ENCODE results near the gene TERT. TPM values are rescaled to one million over a fixed set of nuclear protein-coding genes. Genes with fewer than 3 reads are reported as not detected.

TERT gene
- total and polyA plus RNA-seq, 4 donors, result 0.02 TPM; not detected in 3

DNA sequence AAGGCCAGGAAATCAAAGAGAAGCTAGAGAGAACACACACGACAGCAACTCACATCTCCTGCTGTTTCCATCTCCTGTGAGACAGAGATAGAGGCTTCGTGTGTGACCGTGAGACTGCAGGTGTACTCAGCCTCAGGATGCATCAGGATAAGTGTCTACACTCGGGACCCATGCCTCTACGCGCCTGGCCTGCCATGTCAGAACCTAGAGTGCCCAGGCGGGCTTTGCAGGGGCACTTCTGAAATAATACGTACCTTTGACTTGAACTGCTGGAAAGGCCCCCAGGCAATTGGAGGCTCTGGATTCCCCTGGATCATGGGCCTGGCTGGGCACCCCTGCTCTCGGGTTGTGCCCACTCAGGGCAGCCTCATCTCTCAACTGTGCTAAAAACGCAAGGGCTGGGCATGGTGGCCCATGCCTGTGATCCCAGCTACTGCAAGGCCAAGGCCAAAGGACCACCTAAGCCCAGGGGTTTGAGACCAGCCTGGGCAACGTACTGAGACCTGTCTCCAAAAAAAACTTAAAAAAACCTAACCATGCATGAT, 37.1 kb upstream of the TERT start:
- no peak for DNase-seq
- ATAC-seq (ENCODE audit: insufficient read depth, low FRiP score), result no peak
- Histone ChIP-seq H3K27me3 (ENCODE audit: control insufficient read depth in 3 of 3, insufficient read depth in 3 of 3, low read length in 2 of 3) (no peaks in the 10 kb centered on the region), H3K4me1 (ENCODE audit: control insufficient read depth in 5 of 5, insufficient read depth in 5 of 5, low read length in 5 of 5) (peaks cover 0 to 7% (median 0%) of the 10 kb centered on the region in 5 donors), H3K4me3 (no peak overlapping the region), H3K9ac (ENCODE audit: insufficient read depth in 1 of 2, low read length in 2 of 2) (no peak overlapping the region), H3K27ac (ENCODE audit: low read depth in 1 of 2, low read length in 1 of 2) (no peak overlapping the region), H3K36me3 (ENCODE audit: control insufficient read depth in 4 of 4, insufficient read depth in 4 of 4, low read length in 4 of 4) (peaks cover 13 to 62% (median 30%) of the 10 kb centered on the region in 4 donors), H3K9me3 (ENCODE audit: control insufficient read depth in 4 of 4, insufficient read depth in 3 of 4, low read length in 3 of 4) (peaks cover 0 to 2% (median 0%) of the 10 kb centered on the region in 4 donors)
- WGBS, 2 donors, result 93 to 96% methylated on average over 11 of the region's 11 CpGs
- TF ChIP-seq CTCF (IDR thresholded peaks at IDR 0.05; ENCODE audit: control extremely low read depth, extremely low read depth), result no peak

DNA sequence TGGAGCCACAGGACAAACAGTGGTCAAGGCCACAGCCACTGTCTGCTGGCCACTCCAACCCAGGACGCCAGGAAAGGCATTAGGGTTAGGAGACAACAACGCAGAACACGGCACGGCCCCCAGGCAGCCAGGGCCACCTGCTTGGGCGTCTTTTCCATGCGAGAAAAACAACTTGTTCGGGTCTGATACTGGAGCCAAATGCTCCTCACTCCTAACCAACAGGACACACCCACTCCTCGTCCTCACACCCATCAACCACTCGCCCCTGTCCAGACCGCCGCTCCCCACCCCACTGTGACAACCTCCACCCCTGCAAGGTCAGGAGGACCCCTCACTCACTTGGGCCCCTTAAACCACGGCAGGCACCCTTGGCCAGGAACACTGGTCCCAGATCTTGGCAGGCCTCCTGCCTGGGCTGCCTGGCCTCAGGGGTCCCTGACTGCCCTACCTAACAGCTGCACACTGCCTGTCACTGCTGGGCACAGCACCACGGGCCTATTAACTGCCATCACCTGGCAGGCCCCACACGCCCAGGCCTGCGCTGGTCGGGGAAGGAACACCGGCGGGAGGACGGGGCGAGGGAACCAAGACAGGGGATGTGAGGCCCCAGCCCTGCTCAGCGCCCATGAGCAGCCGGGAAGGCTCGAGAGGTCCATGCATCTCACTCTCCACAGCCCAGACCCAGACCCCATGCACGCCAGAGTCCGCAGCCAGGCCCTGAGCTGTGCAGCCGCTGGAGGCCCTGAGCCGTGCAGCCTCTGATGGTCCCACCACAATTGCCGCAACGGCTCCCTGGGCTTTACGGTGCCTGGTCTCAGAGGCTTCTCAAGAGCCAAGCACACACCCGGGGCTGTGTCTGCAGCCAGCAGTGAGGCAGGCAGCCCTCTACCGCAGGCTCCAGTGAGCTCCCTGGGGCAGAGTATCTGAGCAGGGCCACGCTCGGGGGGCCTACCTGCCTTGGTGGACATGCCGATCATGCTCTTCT, 36.3 kb upstream of the TERT start:
- Histone ChIP-seq H3K27me3 (ENCODE audit: control insufficient read depth in 3 of 3, insufficient read depth in 3 of 3, low read length in 2 of 3) (no peaks in the 10 kb centered on the region), H3K27ac (ENCODE audit: low read depth in 1 of 2, low read length in 1 of 2) (peak overlapping the region in 1 of 2 donors; percentile 64), H3K4me3 (no peak overlapping the region), H3K9me3 (ENCODE audit: control insufficient read depth in 4 of 4, insufficient read depth in 3 of 4, low read length in 3 of 4) (peaks cover 0 to 2% (median 0%) of the 10 kb centered on the region in 4 donors), H3K9ac (ENCODE audit: insufficient read depth in 1 of 2, low read length in 2 of 2) (no peak overlapping the region), H3K36me3 (ENCODE audit: control insufficient read depth in 4 of 4, insufficient read depth in 4 of 4, low read length in 4 of 4) (peaks cover 13 to 55% (median 22%) of the 10 kb centered on the region in 4 donors), H3K4me1 (ENCODE audit: control insufficient read depth in 5 of 5, insufficient read depth in 5 of 5, low read length in 5 of 5) (peaks cover 0 to 7% (median 0%) of the 10 kb centered on the region in 5 donors)
- no peak for TF ChIP-seq CTCF (IDR thresholded peaks at IDR 0.05; ENCODE audit: control extremely low read depth, extremely low read depth)
- 89 to 95% methylated on average over 35 of the region's 35 CpGs for WGBS, 2 donors
- DNase-seq (no peak), ATAC-seq (ENCODE audit: insufficient read depth, low FRiP score) (no peak)

DNA sequence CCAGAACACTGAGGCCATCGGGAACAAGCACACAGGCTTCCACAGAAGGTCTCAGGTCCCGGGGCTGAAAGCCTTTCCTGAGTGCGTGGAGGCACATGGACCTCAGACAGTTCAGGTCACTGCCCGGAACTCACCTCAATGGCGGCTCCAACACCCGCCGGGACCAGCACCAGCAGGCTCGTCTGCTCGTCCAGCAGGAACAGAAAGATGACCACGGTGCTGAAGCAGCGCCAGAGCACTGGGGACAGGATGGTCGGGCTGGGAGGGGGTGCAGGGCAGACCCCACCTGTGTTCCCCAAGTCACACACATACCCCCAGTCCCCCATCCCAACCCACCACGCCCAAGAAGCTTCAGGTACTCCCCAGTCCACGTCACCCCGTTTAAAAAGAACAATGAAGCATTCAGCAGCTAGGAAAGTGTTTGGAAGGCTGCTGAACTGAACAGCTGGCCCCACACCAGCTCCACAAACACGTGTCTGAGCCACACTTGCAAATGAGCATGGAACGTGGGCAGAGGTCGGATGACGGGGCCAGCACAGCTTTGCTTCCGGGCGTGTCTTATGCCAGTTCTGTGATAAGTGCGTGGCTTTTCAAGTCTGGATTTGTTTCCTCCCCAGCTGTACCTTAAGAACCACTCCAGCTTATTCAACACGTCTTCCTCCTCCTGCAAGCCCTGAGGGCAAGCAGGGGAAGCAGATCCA, 35.4 kb upstream of the TERT start:
- WGBS, 2 donors, result 86 to 92% methylated on average over 23 of the region's 23 CpGs
- peak; percentile 76 for ATAC-seq (ENCODE audit: insufficient read depth, low FRiP score)

More for the DNA sequence above, 35.4 kb upstream of the TERT start:
- no peak for DNase-seq
- H3K36me3 ChIP-seq (ENCODE audit: control insufficient read depth in 4 of 4, insufficient read depth in 4 of 4, low read length in 4 of 4), result peaks cover 12 to 55% (median 21%) of the 10 kb centered on the region in 4 donors
- peaks cover 0 to 7% (median 0%) of the 10 kb centered on the region in 5 donors for H3K4me1 ChIP-seq (ENCODE audit: control insufficient read depth in 5 of 5, insufficient read depth in 5 of 5, low read length in 5 of 5)
- no peak overlapping the region for H3K9ac ChIP-seq (ENCODE audit: insufficient read depth in 1 of 2, low read length in 2 of 2)
- peaks cover 0 to 2% (median 0%) of the 10 kb centered on the region in 4 donors for H3K9me3 ChIP-seq (ENCODE audit: control insufficient read depth in 4 of 4, insufficient read depth in 3 of 4, low read length in 3 of 4)
- H3K27ac ChIP-seq (ENCODE audit: low read depth in 1 of 2, low read length in 1 of 2), result peak overlapping the region in 1 of 2 donors; percentile 64
- H3K27me3 ChIP-seq (ENCODE audit: control insufficient read depth in 3 of 3, insufficient read depth in 3 of 3, low read length in 2 of 3), result no peaks in the 10 kb centered on the region
- no peak overlapping the region for H3K4me3 ChIP-seq
- no peak for TF ChIP-seq CTCF (IDR thresholded peaks at IDR 0.05; ENCODE audit: control extremely low read depth, extremely low read depth)
